Amniotic epithelial cell (primary cell): Measurements from ENCODE around the gene COL9A3.
A peak's percentile ranks its signal among the peaks of the same experiment; 100 is the strongest.

ENCODE experiments used
- DNase-seq: peaks from one replicate; pipeline ENCODE4 v3.0.0-alpha.2; 2010; ENCODE audit warnings: low read depth

COL9A3 gene

DNA sequence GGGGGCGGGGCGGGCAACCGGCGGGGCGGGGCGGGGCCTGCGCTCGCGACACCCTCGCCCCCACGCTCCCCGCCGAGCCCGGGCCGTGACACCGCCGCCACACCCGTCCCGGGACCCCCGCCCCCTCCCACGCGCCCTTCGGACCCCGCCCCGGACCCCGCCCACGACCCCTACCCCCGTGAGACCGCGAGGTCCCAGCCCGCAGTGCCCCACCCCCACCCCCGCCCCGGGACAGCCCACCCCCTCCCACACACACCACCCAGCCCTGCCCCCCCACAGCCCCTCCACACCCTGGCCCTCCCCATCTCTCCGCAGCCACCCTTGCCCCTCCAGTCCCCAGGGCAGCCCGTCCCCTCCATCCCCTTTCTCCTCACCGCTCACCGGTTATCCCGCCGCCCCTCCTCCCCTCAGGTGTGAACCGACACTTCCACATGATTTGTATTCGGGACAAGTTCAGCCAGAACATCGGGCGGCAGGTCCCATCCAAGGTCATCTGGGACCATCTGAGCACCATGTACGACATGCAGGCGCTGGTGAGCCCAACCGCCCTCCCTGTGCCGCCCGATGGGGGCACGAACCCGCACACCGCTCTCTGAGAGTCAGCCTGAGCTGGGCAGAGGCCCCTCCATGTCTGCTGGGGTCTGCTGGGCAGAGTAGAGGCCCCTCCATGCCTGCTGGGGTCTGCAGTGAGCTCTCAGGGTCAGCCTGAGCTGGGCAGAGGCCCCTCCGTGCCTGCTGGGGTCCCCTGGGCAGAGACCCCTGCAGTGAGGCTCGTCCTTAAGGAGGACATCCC is 20.0 kb upstream of the COL9A3 start:
- no peak for DNase-seq

DNA sequence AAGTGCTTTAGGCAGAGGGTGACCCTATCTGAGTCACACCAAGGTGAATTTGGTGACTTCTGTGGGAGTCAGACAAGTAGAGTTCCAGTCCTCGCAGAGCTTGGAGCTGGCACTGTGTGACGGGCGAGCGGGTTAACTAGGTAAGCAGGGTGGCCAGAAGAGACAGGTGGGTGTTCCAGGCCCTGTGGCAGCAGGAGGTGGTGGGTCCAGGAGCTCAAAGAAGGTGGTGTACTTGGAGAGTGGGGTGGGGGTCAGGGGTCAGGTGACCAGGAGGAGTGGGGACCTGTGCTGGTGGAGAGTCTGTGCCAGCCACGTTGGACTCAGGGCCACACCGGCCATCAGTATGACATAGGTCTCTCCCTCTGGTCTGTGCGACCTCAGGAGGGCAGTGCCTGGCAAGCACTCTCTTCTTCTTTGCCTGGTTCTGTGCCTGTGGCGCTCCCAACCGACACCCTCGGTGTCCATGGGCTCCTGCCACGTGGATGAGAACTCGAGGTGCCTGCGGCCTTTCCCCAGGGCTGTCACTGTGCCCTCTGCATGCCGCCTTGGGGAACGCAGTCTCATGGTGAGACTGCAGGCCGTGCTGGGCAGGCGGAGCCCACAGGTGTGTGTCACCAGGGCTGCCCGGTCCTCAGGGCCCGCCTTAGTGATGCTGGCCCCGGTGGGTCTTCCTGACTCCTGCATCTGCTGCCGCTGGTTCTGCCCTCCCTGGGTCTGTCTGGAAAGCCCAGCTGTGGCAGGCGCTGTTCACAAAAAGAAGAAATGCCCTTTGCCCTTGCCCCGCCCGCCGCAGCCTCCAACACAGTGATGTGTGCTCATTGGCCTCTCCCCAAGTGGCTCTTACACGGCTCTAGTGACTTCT is 18.9 kb upstream of the COL9A3 start:
- no peak for DNase-seq

GRCh38 chr20:62799036-62799435 is 17.8 kb upstream of the COL9A3 start:
- DNase-seq, result no peak

GRCh38 chr20:62799459-62799858 is 17.4 kb upstream of the COL9A3 start:
- DNase-seq, result no peak

DNA sequence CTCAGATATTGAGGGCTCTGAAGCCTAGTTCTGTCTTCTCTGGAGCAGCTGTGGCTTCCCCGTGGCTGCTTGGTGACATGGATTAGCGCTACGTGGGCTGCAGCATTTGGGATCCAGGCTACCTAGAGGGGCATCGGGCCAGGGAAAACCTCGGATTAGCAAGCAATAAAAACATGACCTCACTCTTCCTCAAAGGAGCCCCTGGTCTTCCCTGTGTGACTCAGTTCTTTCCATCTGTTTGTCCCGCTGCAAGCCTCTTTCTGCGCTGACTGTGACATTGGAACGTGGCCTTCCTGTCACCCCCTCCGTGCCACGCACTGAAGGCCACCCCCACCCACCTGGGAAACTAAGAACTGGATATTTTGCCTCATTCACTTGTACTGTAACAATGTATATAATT is 17.0 kb upstream of the COL9A3 start:
- DNase-seq, result no peak

DNA sequence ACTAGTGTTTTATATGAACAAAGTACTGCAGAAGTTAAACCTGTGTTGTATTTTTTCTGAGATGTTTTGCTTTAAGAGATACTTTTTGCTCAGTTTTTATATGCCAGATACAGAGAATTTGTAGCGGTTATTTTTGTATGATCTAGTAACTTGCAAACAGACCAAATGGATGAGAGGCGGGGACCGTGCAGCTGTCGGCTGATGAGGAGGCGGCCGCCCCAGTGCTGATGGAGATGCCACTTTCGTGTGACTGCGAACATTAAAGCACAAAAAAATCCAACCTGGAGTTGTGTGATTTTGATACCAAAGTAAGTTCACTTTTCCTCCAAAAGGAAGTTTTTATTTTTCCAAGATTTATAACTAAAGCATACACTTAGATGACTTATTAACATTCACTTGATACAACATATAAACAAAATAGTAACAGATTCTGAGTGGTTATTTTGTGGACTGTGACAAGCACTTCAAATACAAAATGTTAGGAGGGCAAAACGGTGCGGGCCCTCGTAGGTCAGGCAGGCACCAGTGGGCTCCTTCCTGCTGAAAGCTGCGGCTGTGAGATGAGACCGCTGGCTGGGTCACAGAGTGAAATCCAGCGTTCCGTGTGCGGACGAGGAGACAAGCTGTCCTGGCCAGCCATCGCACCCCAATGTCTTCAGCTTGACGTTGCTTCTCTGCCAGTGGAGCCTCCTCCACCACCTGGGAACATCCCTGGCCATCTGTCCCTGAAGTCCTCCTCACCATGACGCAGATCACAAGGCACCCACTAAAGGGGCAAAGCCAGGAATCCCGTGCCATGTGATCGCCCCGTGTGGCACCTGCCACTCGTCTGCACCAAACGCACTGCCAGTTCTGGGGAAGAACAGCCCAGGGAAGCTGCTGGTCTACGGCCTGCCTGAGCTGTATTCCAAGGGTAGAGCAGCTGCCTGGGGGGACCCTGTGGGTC is 16.3 kb upstream of the COL9A3 start:
- no peak for DNase-seq

DNA sequence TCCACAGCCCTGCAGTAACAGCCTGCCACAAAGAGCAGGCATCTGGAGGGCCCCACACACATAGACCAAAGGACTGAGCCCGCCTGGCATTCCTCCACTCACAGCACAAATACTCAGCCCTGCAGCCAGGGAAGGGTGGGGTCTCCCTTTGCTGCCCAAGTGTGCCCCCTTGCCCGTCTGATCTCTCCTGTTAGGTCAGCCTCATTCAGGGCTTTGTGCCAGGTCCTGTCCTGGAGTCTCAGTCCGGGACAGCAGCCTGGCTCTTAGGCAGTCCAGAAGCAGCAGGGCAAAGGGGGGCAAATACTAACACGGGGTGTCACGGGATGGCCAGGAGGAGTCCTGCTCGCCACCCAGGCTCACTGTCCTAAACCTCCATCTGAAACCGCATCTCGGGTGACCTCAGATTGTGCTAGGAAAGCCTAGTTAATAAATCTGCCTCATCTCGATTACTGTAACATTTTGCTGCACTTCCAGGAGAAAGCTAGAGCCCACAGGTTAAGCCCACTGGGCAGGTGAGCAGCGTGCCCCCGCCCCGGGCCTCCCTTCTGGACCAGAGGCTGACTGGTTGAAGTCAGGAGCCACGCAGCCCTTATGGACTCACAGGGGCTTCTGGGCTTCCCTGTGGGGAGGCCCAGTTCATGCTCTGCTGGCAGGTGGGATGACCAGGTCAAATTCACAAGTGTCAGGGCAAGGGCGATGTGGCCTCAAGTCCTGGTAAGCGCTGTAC is 15.4 kb upstream of the COL9A3 start:
- no peak for DNase-seq

- no peak for DNase-seq
These were observed 14.7 kb upstream of the COL9A3 start for GRCh38 chr20:62802026-62802712.

DNA sequence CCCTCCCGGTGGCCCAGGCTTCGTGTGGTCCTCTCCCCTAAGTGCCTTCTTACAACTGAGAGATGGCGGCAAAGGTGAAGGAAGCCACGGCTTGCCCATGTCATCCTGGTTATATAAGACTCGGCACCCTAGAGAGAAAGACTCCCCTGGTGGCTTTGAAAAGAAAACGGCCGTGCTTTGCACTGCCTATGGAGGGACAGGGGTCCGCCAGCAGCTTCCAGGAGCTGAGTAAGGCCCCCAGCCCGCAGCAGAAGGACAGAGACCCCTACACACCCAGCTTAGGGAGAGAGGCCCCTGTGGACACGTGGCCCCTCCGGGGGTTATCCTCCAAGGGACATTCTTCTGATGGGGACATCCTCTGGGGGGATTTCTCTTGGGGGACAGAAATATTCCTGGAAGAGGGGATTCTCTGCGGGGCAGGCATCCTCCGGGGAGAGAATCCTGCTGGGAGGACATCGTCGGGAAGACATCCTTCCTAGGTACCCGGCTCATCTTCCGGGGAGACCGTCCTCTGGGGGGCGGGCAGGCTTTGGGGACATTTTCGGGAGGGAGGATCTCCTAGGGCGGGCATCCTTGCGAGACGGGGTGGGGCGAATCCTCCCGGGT is 12.7 kb upstream of the COL9A3 start:
- no peak for DNase-seq

- DNase-seq, result no peak
These were observed 12.2 kb upstream of the COL9A3 start, which contains the start of gene OGFR for GRCh38 chr20:62804627-62805154. Gene OGFR, plus strand, starts transcription at chr20:62804835. Its CDS starts 25 bp downstream, at chr20:62804860.

DNA sequence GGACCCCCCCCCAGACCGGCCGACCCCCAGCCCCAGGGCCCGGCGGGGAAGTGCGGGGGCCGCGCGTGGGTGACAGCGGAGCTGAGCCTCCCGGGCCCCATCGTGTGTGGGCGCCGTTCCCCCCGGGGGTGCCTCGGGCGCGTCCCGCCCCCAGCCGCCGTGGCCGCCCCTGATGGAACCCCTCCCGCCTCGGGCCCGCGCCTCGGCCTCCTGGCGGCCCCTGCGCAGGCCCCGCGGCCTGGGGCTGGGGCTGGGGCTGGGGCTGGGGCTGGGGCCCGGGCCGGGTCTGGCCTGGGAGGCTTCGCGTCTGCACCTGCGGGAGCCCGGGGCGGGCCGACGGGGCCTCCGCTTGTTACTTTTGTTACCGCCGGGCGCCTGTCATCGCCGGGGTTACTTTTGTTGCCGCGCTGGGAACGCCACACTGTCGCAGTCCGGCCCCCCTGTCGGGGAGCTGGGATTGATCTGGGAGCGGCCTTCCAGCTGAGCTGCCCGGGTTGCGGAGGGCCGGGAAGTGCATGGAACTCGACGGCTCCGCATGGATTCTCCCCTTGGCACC is 11.6 kb upstream of the COL9A3 start:
- DNase-seq, result no peak

GRCh38 chr20:62805711-62806382 is 11.0 kb upstream of the COL9A3 start:
- peak; percentile 73 for DNase-seq

GRCh38 chr20:62806383-62807050 is 10.3 kb upstream of the COL9A3 start:
- DNase-seq, result no peak

GRCh38 chr20:62807444-62808210 is 9.2 kb upstream of the COL9A3 start:
- no peak for DNase-seq

GRCh38 chr20:62808211-62808865 is 8.5 kb upstream of the COL9A3 start:
- DNase-seq, result no peak

GRCh38 chr20:62809530-62810428 is 7.1 kb upstream of the COL9A3 start:
- DNase-seq, result no peak
